ENCODE data around the gene BCL6.

Gene BCL6

DNA sequence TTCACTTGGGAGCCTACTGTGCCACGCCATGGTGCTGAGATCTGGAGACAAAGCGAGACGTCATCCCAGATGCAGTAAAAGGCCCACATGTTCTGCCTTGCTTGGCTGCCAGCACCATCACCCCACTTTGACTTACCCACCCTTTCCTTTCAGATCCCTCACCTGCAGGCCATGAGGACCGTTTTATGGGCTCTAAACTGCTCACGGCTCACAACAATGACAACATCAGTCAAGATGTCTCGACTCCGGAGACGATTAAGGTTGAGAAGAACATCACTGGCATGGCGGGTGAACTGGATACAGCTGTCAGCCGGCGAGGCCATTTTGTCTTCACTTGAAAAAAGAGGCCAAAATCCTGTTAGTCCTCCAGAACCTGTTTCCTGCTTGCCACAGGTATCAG lies 11.9 kb downstream of the BCL6 start:
- no peak overlapping the region for H3K4me3 ChIP-seq
- DNase-seq: no peak
- no peaks in the 10 kb centered on the region for H3K9me3 ChIP-seq
- intact Hi-C loops (cut with DNase I; ENCODE audit: low total_unique reads): no loop called here
- no peaks in the 10 kb centered on the region for H3K27me3 ChIP-seq
- peaks cover 0 to 27% (median 24%) of the 10 kb centered on the region in 4 donors for H3K4me1 ChIP-seq
- peaks cover 64 to 66% (median 64%) of the 10 kb centered on the region in 3 donors for H3K36me3 ChIP-seq
- TF ChIP-seq, protein P1, sequence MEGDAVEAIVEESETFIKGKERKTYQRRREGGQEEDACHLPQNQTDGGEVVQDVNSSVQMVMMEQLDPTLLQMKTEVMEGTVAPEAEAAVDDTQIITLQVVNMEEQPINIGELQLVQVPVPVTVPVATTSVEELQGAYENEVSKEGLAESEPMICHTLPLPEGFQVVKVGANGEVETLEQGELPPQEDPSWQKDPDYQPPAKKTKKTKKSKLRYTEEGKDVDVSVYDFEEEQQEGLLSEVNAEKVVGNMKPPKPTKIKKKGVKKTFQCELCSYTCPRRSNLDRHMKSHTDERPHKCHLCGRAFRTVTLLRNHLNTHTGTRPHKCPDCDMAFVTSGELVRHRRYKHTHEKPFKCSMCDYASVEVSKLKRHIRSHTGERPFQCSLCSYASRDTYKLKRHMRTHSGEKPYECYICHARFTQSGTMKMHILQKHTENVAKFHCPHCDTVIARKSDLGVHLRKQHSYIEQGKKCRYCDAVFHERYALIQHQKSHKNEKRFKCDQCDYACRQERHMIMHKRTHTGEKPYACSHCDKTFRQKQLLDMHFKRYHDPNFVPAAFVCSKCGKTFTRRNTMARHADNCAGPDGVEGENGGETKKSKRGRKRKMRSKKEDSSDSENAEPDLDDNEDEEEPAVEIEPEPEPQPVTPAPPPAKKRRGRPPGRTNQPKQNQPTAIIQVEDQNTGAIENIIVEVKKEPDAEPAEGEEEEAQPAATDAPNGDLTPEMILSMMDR (IDR thresholded peaks at IDR 0.05): no peak
- H3K27ac ChIP-seq: no peak overlapping the region

DNA sequence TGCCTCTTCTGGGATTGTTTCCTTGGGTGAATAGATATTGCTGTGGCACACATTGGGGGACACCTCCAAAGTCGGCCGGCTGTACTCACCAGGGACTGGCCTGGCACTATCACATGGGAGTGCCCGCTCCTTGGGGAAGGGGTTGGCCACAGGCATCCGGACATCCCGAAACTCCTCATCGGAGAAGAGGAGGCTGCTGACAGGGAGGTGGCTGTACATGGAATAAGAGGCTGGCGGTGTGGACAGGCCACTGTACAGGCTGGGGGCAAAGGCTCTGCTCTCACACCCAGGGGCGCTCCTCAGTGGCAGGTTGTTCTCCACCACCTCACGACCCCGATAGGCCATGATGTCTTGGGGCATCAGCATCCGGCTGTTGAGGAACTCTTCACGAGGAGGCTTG lies 15.7 kb downstream of the BCL6 start:
- peak in 1 of 2 donors; percentile 62 for DNase-seq
- Histone ChIP-seq H3K4me3 (no peak overlapping the region), H3K27ac (no peak overlapping the region), H3K27me3 (no peaks in the 10 kb centered on the region), H3K36me3 (peaks cover 99 to 100% (median 100%) of the 10 kb centered on the region in 3 donors), H3K9me3 (no peaks in the 10 kb centered on the region), H3K4me1 (peaks cover 0 to 3% (median 0%) of the 10 kb centered on the region in 4 donors)
- intact Hi-C loops (cut with DNase I; ENCODE audit: low total_unique reads): no loop called here
- TF ChIP-seq, protein P1 (IDR thresholded peaks at IDR 0.05): no peak

DNA sequence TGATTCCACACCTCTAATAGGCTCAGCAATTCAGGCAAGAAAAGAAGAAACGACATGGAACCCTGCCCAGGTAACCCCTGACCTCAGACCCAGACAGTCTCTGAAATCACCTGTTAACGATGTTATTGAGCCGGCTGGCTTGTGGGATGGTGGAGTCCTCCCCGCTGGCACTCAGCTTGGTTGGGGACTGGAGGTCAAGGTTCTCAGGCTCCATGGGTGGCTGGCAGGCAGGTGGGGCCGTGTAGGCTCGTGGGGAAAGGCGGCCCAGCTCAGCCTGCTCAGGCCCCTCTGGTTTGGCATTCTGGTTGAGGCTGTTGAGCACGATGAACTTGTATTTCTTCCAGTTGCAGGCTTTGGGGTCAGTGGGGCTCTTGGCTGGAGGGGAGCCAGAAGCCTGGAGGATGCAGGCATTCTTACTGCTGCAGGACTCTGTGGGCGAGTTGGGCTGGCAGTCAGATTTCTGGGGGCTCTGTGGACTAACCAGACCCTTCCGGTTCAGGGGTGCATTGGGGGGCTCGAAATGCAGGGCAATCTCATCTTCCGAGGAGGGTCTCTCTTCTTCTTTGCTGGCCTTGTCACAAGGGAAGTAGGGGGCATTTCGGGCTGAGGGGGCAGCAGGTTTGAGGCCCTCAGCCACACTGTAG lies 16.2 kb downstream of the BCL6 start:
- H3K27me3 ChIP-seq: no peaks in the 10 kb centered on the region
- peak in 1 of 2 donors; percentile 65 for DNase-seq
- no peak overlapping the region for H3K4me3 ChIP-seq
- H3K9me3 ChIP-seq: no peaks in the 10 kb centered on the region
- intact Hi-C loops (cut with DNase I; ENCODE audit: low total_unique reads): no loop called here
- TF ChIP-seq, protein P1 (IDR thresholded peaks at IDR 0.05): no peak
- peaks cover 99 to 100% (median 100%) of the 10 kb centered on the region in 3 donors for H3K36me3 ChIP-seq
- H3K27ac ChIP-seq: no peak overlapping the region
- H3K4me1 ChIP-seq: peaks cover 0 to 3% (median 0%) of the 10 kb centered on the region in 4 donors

DNA sequence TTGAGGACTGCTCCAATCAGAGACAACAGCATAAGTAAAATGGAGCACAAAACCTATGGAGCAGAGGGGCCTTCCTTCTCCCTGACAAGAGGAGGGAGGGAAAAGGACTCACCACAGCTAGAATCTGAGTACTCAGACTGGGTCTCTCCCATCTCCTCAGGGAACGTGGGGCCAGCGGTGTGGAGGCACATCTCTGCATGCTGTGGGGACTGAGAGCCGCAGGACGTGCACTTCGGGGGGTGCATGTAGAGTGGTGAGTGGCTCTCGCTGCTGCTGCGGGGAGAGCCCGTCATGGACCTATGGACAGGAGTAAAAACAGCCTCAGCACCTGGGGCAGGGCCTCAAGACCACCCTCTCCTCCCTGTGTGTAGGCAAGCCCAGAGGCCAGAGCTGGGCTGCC lies 17.0 kb downstream of the BCL6 start:
- no peaks in the 10 kb centered on the region for H3K27me3 ChIP-seq
- TF ChIP-seq, protein P1 (IDR thresholded peaks at IDR 0.05): no peak
- H3K4me1 ChIP-seq: no peaks in the 10 kb centered on the region
- H3K36me3 ChIP-seq: peaks cover 99 to 100% (median 100%) of the 10 kb centered on the region in 3 donors
- intact Hi-C loops (cut with DNase I; ENCODE audit: low total_unique reads): no loop called here
- no peaks in the 10 kb centered on the region for H3K9me3 ChIP-seq
- DNase-seq: peak in 1 of 2 donors; percentile 65
- no peak overlapping the region for H3K27ac ChIP-seq
- no peak overlapping the region for H3K4me3 ChIP-seq

DNA sequence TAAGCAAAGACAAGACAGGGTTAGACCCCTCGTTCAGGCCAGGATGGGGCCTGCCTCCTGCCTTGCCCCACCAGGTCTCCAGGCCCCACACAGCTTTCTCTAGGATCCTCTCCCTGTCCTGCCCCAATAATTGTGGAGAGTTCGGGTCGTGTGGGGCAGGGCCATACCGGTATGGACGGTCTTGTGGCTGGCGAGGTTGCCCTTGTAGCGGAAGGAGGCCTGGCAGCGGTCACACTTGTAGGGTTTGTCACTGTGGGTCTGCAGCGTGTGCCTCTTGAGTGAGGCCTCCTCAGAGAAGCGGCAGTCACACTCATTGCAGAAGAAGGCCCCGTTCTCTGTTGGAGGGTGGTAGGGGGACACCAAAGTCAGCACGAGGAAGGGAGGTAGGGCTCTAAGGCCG lies 18.7 kb downstream of the BCL6 start:
- TF ChIP-seq, protein P1 (IDR thresholded peaks at IDR 0.05): no peak
- Histone ChIP-seq H3K27me3 (no peaks in the 10 kb centered on the region), H3K27ac (no peak overlapping the region), H3K4me1 (no peaks in the 10 kb centered on the region), H3K9me3 (no peaks in the 10 kb centered on the region), H3K36me3 (peaks cover 98 to 100% (median 100%) of the 10 kb centered on the region in 3 donors), H3K4me3 (no peak overlapping the region)
- intact Hi-C loops (cut with DNase I; ENCODE audit: low total_unique reads): no loop called here
- DNase-seq: no peak
